HG03442 (cell line): ENCODE data around the gene DOCK2.
"Not testable (repeated sequence)": the region's sequence is repeated elsewhere in the genome, so short reads cannot be mapped to it uniquely, and the experiment has no call there.

Experiments
- ATAC-seq: cut with Tn5 transposase; IDR thresholded peaks from one replicate; pipeline ENCODE4 v1.9.1; 2021; ENCODE audit warnings: mild to moderate bottlenecking, moderate library complexity; ENCODE audit not compliant: unreplicated experiment

Gene DOCK2

GRCh38 chr5:169811680-169812079 is 174.6 kb downstream of the DOCK2 start:
- no peak for ATAC-seq

DNA sequence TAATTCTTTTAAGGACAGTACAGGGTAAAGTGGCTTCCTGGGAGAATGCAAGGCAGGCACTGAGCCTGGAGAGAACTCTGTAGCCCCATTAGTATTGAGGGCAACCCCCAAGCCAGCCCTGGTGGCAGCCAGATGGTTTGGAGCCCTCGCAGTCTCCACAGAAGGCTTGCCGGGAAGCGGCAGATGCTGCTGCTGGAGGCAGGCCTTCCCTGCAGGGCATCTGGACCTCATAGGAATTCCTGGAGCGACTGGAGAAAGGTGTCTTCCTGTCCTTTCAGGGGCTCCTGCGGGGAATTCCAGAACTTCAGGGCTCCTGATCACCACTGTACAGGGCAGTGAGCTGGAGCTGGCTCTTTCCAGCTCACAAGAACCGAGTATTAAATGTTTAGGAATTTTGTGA is 175.7 kb downstream of the DOCK2 start:
- ATAC-seq: no peak

DNA sequence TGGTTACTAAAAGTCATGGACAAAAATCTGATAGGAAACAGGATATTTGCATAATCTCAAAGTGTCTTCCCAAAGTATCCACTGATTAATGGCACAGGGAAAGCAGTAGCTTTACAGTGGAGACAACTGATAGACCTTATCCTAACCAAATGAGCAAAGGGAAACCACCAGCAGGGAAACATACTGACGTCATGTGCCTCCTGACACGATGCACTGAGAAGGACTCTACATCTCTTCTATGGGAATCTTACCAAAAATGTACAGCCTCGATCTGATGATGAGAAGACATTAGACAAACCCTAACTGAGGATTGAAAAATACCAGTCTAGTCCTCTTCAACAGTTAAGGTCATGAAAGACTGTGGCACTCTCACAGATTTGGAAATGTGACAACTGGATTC is 177.0 kb downstream of the DOCK2 start:
- ATAC-seq: no peak

- ATAC-seq: no peak
Observed at GRCh38 chr5:169814522-169814921, 177.4 kb downstream of the DOCK2 start.

GRCh38 chr5:169817031-169817430 is 180.0 kb downstream of the DOCK2 start:
- no peak for ATAC-seq

DNA sequence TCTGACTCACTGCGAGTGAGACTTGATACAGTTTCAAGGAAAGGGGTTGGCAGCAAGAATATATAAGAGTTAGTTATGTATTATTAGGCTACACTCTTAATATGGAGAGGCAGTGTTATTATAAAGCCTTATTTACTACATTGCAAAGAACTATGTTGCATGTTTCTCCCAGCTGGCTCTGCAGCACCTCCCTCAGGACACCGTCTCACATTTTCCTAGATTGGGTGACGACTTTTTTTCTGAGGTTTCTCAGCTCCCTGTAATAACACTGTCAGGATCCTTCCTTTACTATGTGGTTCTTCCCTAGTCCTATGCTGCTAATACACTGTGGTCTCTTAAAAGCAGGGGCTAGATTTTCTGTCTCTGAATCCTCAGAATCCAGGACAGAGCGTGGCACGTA is 189.5 kb downstream of the DOCK2 start:
- ATAC-seq: no peak

DNA sequence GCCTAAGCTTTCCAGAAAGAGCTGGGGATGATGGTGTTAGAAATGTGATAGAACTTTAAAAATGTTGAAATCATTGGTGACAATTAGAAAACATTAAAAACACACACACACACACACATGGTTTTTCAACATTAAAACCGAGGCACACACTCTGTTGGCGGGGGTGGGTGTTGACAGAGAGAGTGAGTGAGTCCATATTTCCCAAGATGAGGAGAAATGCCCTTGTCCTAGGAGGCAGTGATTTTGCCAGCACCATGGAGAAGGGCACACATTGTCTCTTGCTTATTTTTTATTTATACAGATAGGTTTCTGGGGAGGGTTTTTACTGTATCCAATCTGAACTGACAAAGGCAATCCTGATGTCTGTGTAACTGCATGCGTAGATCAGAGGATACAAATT is 190.7 kb downstream of the DOCK2 start:
- ATAC-seq: no peak

GRCh38 chr5:169828385-169828784 is 191.3 kb downstream of the DOCK2 start:
- ATAC-seq: peak; percentile 50

- no peak for ATAC-seq
Observed at GRCh38 chr5:169831331-169831730, 194.3 kb downstream of the DOCK2 start.

DNA sequence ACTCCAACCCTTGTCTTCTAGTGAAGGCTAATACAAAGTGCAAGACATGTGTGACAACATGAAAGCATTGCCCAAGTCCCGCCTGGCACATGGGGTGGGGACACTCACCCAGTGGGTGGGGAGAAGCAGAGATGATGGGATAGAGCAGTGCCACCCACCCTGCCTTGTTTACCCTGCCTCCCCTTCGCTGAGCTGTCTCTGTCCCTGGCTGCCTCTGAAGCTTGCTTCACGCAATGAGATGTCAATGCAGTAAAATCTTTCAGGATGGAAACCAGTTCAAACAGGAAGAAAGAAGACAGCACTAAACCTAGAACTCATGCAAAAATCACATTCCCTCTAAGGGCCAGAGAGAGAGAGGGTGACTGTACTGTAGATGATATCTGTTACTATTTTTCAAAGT is 195.2 kb downstream of the DOCK2 start:
- ATAC-seq: no peak

DNA sequence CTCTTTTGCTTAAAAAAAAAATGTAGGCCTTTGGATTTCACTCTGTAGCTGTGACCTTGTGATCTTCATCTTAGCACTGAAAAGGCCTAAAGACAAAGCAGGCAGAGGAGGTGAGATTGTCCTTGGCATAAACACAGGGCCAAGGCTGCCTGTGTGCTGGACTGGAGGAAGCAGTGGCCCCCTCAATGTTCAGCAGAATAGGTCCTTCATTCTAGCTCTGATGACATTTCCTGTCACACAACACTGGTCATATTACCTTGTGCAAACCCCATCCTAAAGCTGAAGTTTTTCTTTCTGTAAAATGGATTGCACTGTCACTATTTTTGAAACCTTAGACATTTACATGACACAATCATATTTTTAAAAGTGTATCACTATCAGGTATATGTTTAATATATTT is 195.8 kb downstream of the DOCK2 start:
- ATAC-seq: no peak

- ATAC-seq: not testable (repeated sequence)
Observed at GRCh38 chr5:169833681-169834292, 196.7 kb downstream of the DOCK2 start.

GRCh38 chr5:169834540-169834939 is 197.5 kb downstream of the DOCK2 start:
- ATAC-seq: not testable (repeated sequence)

- no peak for ATAC-seq
Observed at GRCh38 chr5:169836835-169837536, 199.9 kb downstream of the DOCK2 start.

GRCh38 chr5:169837686-169838085 is 200.6 kb downstream of the DOCK2 start:
- ATAC-seq: no peak

DNA sequence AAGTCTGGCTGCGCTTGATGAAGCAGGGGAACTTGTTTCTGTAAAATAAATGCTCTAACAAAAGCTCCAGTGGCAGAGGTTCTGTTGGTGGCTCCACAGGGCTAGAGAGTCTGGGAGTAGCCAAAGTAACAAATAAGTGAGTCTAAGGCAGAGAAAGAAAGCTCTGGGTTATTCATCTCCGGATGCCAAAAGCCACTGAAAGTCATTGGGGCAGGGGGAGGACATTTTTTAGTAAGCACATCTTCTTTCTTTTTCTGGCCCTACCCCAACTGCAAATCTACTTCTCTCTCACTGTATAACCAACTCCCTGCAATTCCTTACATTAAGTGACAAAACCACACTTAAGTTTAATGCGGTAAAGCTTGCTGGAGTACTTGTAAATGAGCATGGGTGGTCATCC is 201.6 kb downstream of the DOCK2 start:
- peak; percentile 90 for ATAC-seq

GRCh38 chr5:169840405-169840804 is 203.3 kb downstream of the DOCK2 start:
- no peak for ATAC-seq

DNA sequence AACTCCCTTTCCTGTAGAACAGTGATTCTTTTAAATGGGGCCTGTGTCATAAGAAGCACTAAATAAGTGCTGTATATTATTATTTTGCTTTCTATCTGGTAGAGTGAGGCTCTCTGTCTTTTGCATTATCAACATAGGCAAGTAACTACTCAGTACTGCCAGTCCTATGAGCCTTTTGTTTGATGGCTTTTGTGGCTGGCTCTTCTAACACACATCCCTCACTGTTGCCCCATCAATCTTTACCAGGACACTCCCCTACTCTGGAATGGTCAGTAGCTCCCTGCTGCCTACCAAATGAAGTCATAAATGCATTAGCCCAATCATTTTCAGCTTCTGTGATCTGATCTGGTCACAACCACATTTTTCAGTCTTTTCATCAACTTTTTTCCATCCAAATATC is 205.6 kb downstream of the DOCK2 start:
- ATAC-seq: no peak

DNA sequence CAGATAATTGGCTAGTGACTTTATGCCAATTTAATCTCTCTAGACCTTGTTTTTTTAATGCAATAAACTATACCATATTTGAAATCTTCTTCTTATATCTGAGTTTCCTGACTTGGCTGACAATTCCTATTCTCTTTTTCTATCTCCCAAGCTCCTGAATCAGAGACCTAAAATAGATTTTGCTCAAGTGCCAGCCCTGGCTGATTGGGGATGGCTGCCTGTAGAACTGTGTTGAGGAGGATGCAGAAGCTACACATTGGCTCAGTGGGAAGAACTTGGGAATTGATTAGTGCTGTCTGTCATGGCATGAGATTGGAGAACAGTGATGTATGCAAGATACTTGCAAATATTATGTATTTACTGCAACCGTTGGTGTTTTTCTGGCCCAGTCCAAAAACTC is 210.4 kb downstream of the DOCK2 start:
- ATAC-seq: no peak

- ATAC-seq: no peak
Observed at GRCh38 chr5:169848271-169848670, 211.2 kb downstream of the DOCK2 start.

DNA sequence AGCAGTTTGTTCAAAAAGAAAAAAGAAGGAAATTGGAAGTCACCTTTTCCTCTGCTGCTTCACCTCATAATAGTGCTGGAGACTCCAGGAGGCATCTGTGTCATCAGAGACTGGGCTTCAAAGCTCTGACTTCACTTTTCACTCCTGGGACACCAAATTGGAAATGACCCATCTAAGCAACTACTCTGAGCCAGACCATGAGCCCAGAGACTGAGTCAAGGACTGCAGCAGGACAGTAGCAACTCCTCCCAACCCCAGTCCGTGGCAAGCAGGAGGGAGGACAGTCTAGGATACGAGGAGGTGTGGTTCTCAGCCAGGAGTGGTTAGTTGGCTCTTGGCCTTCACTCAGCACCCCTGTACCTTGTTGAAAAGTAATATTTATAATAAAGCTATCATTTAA is 211.7 kb downstream of the DOCK2 start:
- no peak for ATAC-seq

- ATAC-seq: no peak
Observed at GRCh38 chr5:169850409-169850808, 213.3 kb downstream of the DOCK2 start.

GRCh38 chr5:169851321-169851850 is 214.3 kb downstream of the DOCK2 start:
- ATAC-seq: no peak
